Vagina (tissue), 2 donors: Measurements from ENCODE around the gene NOTO.
"Not testable (repeated sequence)": the region's sequence is repeated elsewhere in the genome, so short reads cannot be mapped to it uniquely, and the experiment has no call there.

Experiments
- CTCF ChIP-seq, 3 experiments: fragments of 450-650 bp in 2 of 3; fragments of 200-600 bp in 1 of 3; sonication (generic) in 1 of 3; IDR thresholded peaks; one replicate each; pipeline ENCODE4 v1.5.1; 2017 to 2019; ENCODE audit warnings: antibody characterized with exemption in 3 of 3, mild to moderate bottlenecking in 2 of 3, moderate library complexity in 2 of 3
- POLR2AphosphoS5 ChIP-seq, 2 donors: sonication (generic); formaldehyde crosslinking; IDR thresholded peaks; one replicate each; pipeline ENCODE4 v1.9.0; 2017; ENCODE audit warnings: antibody characterized with exemption in 2 of 2, mild to moderate bottlenecking in 2 of 2, low read depth in 1 of 2; ENCODE audit not compliant: insufficient read depth in 1 of 2

- TF ChIP-seq POLR2AphosphoS5 (IDR thresholded peaks at IDR 0.05; ENCODE audit: insufficient read depth in 1 of 2, low read depth in 1 of 2); CTCF (IDR thresholded peaks at IDR 0.05): not testable (repeated sequence)
Measured at GRCh38 chr2:73170341-73170740, 32.0 kb upstream of the NOTO start.
